Dermis blood vessel endothelial cell (primary cell): ENCODE measurements around the gene SUGP2. TPM values are rescaled to one million over a fixed set of nuclear protein-coding genes. Genes with fewer than 3 reads are reported as not detected.
"Not testable (repeated sequence)": the region's sequence is repeated elsewhere in the genome, so short reads cannot be mapped to it uniquely, and the experiment has no call there.

Experiments
- DNase-seq: peaks from one replicate; pipeline ENCODE4 v3.0.0; 2010
- total RNA-seq: library from RNA; depleted of rRNA; stranded (reverse); fragments of >200 nt; gene quantifications from 2 replicates; pipeline ENCODE4 v1.2.3, GENCODE V29; 2014

The SUGP2 gene
- total RNA-seq, 1 donor from 2014 or later: 24.8 TPM

DNA sequence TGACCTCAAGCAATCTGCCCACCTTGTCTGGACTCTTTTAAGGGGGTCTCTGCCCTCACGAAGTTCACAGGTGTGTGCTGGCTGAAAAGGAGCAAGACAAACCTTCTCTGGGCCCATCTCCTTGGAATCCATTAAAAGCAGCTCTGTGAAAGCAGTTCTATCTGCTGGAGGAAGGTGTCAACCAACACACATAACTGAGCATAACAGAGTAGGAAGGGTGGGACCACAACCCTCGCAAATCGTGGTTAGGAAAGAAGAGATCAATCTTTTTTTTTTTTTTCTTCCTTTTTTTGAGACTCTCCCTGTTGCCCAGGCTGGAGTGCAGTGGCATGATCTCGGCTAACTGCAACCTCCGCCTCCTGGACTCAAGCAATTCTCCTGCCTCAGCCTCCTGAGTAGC lies 1.4 kb downstream of the SUGP2 start:
- DNase-seq: no peak

DNA sequence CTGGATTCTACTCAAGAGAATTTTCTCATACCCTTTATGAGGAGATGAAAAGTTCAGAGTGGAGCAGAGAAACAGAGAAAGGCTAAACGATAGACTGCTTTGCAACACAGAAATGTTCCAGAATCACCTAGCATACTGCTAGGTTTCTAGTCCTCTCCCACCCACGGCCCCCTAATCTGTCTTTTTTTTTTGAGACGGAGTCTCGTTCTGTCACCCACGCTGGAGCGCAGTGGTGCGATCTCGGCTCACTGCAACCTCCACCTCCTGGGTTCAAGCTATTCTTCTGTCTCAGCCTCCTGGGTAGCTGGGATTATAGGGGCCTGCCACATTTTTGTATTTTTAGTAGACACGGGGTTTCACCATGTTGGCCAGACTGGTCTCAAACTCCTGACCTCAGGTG lies 4.8 kb downstream of the SUGP2 start:
- DNase-seq: no peak

DNA sequence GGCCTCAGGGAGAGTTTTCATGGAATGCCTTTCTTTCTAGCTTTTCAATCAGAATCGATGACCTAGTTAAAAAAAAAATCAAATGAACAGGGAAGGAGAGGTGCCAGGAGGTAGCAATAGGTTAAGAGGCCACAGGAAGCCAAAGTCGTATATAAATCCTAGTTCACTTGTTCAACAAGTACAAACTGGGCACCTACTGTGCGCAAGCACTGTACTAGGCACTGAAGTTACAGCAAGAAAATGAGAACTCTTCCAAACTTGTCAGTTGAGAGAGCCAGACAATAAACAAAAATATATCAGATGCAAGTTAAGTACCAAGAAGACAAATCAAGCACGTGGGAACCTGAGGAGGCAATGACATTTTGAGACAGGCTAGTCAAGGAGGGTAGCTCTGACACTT lies 6.1 kb downstream of the SUGP2 start:
- no peak for DNase-seq

DNA sequence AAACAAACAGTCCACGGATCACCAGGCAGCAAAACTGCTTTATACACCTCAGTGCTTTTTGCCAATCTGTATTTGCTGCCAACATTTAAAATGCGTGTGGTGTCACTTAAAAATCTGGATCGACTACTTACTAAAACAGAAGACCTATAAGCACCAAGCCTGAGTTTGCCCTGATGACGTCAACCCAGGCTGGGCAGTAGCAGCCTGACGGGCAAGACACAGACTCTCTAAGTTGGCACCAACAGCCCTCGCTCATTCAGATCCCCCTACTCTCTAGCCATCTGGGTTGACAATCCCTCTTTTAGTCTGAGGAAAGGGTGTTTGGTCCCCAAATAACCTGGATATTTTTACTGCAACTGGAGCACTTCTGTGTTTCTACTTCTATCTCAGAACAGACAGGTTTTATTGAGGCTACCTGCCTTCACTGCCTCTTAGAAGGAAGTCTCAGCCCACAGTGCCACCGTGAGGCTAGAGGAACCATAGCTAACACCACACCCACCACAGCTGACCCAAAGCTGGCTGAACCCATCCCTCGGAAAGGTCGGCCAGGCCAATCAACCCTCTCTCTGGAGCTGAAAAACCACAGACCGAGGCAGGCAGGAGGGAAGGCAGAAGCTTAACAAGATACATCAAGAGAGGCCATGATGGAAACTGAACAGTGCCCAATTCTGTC lies 6.9 kb downstream of the SUGP2 start:
- DNase-seq: peak; percentile 43

DNA sequence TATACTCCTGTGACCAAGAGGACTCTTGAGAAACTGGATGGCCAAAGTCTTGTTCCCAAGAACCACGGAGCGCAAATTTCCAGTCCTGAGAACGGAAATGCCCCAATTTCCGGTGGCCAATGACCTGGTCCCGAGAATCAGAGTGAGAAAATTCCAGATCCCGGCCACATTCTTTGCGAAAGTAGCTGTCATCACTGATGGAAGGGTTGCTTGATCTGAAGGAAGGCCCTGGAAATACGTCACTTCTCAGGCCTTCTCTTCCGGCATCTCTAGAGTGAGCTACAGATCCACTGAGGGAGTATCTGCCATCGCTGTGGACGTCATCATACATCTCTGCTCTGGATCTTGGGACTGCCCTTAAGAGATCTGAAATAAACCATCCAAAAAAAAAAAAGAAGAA lies 7.5 kb downstream of the SUGP2 start:
- DNase-seq: no peak

DNA sequence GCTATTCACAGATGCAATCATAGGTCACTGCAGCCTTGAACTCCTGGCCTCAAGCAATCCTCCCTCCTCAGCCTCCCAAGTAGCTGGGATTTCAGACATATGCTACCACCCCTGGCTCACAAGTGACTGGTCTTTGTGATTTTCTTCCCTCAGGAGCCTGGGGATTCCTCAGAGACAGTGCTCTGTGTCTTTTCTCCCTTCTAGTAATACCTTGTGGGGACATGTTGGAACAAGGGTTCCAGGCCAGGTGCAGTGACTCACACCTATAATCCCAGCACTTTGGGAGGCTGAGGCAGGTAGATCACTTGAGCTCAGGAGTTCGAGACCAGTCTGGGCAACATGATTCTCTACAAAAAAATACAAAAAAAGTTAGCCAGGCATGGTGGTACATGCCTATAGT lies 9.9 kb downstream of the SUGP2 start:
- not testable (repeated sequence) for DNase-seq

DNA sequence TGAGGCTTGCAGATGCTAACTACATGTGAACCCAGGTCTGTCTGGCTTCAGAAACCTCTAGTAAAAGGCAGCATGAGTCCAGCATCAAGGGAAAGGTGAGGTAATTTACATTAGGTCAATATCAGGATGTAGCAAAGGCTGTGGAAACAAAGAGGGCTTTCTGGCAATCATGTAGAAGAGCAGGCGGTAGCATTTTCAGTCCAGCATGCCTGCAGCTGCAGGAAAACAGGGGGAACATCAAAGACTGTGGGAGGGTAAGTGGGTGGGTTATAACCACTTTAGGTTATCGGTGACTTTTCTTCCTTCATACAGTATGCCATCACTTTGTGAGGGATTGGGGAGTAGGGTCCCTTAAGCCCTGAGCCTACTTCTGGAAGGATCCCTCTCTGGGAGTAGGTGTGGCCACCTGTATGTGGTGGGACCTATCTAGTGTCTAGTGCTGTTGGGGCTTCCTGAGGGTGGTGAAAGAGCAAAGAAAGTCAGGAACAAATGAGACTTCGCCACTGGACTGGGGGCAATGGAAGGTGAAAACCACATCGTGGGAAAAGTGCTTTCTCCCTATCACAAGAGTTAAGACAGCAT lies 10.8 kb downstream of the SUGP2 start:
- DNase-seq: peak; percentile 22

DNA sequence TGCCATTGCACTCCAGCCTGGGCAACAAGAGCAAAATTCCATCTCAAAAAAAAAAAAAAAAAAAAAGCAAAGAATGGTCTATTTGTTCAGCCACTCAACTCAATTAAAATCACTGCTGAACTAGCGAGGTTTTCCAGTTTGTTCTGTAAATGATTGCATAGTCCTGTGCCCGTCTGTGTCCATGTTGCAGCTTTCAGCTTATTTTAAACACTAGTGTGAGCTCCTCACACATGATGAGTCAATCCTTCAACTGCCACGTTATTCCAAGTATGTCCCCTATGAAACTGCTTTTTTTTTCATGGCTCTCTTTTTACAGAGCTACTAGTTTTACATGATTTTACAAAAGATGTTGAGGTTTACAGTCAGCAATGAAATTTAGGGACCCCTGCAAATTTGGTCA lies 12.2 kb downstream of the SUGP2 start:
- DNase-seq: no peak

DNA sequence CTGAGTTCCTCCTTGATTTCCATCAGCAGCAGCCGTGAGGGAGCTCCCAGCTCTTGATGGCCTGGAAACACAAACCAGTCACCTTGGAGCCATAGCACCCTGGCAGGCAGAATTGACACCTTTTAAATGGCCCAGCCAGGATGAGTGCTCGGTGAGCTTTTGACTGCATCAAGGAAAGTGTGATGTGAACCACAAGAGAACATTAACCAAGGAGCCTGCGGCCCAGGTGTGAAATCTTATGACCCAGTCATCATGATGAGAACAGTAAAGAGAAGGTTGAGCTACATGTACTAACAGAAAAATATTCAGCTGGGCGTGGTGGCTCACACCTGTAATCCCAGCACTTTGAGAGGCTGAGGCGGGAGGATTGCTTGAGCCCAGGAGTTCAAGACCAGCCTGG lies 22.8 kb downstream of the SUGP2 start:
- no peak for DNase-seq

DNA sequence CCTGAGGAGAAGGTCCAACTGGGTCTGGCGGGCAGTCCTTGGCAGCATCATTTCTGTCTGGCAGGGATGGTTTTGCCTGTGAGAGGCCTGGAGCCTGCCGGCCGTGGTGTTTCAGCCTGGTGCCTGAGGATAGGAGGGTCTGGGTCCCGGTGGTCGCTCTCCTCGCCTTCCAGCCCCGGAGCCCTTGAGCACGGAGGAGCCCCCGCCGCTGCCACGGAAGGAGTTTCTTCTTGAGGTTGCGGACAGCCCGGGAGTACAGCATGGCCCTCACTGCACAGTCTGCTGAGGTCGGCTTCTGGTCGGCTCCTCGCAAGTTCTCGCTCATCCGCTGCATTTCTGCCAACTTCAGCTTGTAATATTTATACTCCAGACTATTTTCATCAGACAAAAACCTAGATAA lies 23.4 kb downstream of the SUGP2 start:
- DNase-seq: no peak

DNA sequence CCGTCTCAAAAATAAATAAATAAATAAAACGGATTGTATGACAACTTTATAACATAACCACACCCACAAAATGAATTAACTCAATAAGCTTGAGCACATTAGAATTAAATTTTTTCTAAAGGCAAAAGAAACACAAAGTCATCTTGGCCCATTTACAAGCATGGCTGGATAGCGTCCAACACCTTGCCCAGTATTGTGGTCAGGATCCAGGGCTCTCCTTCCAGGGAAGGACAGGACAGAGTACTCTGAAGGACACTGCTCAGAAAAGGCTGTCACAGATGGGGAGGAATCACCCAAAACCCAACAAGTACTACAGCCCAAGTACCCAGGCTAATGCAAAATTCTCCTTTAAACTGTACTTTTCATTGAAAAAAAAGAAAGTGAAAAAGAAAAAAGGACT lies 27.1 kb downstream of the SUGP2 start:
- no peak for DNase-seq

DNA sequence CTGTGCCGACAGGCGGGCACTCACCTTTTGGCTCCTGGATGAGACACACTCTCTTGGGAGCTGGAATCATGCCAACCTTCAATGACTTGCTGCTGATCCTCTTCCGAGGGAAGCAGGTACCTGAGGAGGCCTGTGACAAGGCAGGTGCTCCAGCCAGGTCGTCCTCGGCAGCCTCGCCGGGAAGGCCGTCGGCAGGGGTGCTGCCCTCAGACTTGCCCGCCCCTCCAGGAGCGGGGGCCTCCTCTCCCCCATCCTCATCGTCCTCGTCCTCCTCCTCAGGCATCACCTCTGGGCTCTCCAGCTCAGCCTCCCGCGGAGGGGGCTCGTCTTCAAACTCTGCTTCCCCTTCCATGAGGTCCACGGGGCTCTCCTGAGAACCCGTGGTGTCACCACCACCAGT lies 29.2 kb downstream of the SUGP2 start:
- DNase-seq: no peak

DNA sequence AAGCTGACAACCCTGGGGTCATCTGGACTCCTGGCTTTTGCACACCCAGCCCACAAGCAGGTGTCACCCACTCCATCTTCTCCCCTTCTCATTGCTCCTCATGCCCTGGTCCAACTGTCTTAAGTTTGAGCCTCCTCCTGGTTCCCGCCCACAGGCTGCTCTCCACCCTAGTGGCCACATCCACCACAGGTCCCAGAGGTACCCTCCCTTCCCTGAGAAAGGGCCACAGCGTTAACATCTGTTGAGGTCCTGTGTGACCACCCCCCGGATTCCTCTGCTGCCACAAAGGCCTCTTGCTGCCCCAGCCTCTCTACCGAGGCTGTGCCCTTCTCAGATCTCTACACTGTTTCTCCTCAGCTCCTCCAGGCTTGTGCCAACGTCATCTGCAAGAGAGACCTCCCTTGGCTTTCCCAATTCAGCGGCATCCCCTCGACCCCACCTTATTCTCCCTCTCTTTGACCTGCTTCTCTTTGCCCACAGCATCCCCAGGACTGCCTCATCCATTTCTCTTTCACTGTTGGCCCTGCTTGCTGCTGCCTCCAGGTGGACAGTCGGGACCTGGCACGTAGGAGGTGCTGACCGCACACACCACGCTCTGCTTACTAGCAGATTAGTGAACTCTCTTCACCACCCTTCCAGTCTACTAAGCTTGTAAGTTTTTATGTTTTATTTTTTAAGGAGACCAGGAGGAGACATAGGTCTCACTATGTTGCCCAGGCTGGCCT lies 33.3 kb downstream of the SUGP2 start:
- peak; percentile 56 for DNase-seq

DNA sequence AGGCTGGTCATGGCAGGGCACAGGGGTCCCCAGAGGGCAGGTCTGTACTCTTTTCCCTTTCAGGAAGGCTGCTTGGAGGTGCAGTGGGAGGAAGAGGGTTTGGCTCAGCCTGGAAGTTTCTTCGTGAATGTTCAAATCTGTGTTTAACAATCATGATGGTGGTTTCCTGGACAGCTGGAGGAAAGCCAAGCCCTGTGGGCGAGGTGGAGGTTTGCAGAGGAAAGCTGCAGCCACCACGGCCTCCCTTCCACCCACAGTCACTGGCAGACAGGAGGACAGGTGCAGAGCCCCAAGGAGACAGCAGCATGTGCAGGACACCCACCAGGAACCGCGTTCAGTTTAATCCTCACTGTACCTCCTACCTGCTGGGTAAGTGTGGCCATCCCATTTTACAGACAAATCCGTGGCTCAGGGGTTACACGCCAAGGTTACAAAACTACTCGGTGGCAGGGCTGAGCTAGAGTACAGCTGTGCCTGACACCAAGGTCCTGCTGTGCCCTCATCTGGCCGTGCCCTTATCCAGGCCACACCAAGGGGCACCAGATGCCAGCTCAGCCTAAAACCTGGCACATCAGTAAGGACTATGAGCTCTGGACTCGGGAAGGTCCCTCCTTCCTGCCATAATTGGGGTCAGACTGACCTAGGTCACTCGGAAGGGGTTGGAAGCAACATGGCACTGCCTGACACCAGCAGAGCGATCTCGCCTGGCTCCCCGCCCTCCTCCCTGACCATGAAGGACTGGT lies 34.1 kb downstream of the SUGP2 start:
- peak; percentile 69 for DNase-seq

DNA sequence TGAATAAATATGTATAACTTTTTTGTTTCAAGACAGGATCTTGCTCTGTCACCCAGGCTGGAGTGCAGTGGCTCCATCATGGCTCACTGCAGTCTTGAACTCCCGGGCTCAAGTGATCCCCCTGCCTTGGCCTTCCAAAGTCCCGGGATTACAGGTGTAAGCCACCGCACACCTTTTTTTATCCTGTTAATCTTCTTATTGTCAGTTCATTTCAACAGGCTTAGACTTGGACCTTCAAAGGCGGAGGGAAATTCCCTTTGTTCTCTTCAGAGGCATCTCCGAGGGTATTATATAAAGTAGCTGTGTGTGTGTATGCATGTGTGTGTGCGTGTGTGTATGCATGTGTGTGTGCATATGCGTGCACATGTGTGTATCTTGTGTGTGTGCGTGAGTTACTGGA lies 35.0 kb downstream of the SUGP2 start:
- no peak for DNase-seq

DNA sequence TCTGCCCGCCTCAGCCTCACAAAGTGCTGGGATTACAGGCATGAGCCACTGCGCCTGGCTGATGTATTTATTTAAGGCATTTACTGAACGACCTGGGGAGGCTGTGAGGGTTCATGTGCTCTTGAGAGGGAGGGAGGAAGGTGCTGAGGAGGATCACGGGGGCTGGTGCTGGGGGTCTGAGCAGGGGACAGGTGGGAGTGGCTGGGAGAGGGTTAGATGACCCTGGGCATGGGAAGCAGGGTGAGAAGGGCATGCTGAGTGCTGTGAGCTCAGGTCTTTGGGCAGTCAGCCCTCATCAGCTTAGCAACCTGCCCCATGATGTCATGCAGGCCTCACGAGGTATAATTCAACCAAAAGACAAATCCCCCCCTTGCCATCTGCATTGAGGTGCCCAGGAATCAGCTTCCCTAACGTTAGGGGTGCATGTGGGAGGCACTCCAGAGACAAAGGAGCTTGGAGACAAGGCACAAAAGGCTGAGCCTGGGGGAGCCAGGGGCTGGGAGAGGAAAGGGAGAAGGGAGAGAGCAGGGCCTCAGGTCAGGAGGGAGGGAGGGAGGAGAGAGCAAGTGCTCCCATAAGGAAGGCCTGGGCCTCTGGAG lies 36.4 kb downstream of the SUGP2 start:
- DNase-seq: no peak

DNA sequence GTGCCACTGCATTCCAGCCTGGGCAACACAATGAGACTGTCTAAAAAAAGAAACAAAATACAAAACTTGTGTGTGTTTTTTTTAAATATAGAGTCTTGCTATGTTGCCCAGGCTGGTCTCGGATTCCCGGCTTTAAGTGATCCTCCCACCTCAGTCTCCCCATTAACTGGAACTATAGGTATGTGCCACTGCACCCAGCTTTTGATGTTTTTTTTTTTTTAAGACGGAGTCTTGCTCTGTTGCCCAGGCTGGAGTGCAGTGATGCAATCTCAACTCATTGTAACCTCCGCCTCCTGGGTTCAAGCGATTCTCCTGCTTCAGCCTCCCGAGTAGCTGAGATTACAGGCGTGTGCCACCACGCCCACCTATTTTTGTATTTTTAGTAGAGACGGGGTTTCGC lies 37.0 kb downstream of the SUGP2 start:
- DNase-seq: no peak

DNA sequence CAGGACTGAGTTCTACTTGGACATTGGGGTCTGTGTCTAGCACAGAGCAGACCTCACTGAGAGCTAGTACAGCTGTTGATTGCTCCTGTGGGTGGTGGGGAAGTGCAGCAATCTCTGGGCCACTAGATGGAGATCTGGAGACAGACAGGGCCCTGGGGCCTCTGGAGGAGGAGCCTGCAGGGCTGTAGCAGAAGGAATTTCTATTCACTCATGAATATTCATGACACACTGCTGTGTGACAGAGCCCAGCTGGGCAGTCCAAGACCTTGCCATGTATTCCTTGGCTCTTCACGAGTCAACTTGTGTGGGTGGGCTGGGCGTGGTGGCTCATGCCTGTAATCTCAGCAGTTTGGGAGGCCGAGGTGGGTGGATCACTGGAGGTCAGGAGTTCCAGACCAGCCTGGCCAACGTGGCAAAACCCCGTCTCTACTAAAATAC lies 37.5 kb downstream of the SUGP2 start:
- DNase-seq: peak; percentile 85

DNA sequence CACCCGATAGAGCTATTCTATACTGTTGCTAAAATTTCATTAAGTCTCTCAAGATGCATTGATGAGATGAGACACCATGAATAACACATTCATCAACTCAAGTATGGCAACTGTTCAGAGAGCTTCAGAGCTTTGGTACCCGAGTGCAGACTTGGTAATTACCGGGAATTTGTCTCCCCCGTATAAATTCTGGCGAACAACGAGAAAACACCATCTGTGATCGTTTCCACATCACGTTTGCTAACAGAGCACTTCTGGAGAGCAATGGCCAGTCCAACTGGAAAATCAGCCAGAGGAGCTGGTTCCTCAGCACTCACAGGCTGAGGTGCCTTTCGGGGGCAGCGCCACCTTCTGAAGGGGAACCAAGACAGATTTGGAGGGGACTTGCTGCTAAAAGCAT lies 40.2 kb downstream of the SUGP2 start:
- DNase-seq: no peak

DNA sequence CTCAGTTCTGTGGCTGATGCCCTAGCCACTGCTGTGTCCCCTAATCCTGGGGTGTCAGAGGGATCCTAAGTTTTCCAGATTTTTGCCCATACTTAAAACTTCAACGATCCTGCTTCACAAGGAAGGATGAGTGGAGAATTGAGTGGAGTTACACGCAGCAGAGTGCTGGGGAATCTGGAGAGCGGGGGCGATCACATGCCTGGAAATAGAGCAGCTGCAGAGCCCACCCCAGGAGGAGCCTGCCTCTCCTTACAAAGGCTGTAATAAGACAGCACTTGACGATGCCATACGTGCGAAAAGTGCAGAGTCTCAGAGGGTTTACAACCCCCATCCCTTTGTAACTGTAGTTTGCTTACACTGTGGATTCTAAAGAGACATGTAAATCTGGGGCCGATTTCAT lies 40.6 kb downstream of the SUGP2 start:
- no peak for DNase-seq

DNA sequence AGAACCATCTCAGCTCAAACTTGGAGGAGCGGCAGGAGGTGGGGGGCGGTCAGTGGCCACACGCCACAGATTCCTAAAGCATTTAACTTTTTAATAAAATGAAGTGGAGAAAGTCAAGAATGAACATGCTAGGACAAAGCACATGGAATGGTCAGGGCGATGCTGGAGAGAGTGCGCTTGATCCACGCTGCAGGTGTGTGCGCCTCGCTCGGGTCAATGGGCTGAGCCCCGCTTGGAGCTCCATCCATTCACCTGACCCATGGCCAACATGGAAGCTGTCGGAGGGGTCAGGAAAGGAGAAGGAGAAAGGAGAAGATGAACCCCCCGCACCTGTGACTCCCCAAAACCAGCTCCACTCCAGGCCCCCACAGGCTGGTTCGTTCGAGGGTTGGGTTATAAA lies 41.8 kb downstream of the SUGP2 start:
- no peak for DNase-seq

DNA sequence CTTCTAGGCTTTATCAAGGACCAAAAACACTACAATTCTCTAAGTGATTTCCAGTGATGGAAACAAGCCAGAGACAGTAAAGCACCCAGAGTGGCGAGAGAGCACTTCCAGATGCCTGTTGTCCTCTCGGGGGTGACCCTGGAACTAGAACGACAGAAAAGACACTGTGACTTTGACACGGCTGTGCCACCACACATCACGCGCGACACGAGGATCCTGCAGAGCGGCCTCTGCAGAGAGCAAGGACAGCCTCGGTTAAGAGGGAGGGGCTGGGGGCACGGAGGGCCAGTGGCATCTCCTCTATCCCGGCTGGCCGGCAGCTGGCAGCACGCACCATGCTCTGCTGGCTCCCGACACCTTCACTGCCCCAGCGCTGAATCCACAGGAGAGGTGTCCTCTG lies 42.3 kb downstream of the SUGP2 start:
- DNase-seq: no peak

DNA sequence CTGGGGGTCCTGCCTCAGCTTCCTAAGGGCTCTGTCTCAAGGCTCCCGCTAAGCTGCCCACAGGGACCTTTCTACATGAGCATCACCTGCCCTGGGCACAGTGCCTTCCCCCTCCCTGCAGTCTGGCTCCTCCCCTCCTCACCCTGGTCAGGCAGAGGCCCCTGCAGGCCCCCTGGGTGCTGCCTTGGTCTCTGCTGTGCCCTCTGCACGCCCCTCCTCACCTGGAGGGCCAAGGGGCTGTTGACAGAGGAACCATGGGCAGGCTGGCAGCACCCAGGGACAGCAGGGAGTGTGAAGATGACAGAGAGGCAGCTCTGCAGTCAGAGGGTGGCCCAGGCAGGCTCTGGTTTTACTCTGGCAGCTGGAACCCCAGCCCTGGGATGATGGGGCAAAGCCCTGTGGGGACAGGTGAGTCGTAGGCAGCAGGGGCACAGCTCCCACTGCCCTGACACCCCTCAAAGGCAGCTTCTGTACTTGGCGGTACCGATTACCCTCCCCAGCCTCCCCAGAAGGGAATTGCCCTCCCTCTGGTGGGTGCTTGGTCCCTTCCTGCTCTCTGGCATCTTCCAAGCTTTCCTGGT lies 43.1 kb downstream of the SUGP2 start:
- no peak for DNase-seq
